Measurements from ENCODE around the gene AS3MT.
A peak's percentile ranks its signal among the peaks of the same experiment; 100 is the strongest.
"Not testable (repeated sequence)": the region's sequence is repeated elsewhere in the genome, so short reads cannot be mapped to it uniquely, and the experiment has no call there.

The AS3MT gene, protein sequence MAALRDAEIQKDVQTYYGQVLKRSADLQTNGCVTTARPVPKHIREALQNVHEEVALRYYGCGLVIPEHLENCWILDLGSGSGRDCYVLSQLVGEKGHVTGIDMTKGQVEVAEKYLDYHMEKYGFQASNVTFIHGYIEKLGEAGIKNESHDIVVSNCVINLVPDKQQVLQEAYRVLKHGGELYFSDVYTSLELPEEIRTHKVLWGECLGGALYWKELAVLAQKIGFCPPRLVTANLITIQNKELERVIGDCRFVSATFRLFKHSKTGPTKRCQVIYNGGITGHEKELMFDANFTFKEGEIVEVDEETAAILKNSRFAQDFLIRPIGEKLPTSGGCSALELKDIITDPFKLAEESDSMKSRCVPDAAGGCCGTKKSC

GRCh38 chr10:102869258-102870198, at the start of gene AS3MT:
Gene AS3MT, plus strand, starts transcription at chr10:102869470. Its CDS starts 123 bp downstream, at chr10:102869593.
- DNase-seq (ENCODE audit: low read depth in 2 of 2): no peak

GRCh38 chr10:102820008-102820407, 49.3 kb upstream of the AS3MT start:
- not testable (repeated sequence) for DNase-seq (ENCODE audit: low read depth in 2 of 2)

DNA sequence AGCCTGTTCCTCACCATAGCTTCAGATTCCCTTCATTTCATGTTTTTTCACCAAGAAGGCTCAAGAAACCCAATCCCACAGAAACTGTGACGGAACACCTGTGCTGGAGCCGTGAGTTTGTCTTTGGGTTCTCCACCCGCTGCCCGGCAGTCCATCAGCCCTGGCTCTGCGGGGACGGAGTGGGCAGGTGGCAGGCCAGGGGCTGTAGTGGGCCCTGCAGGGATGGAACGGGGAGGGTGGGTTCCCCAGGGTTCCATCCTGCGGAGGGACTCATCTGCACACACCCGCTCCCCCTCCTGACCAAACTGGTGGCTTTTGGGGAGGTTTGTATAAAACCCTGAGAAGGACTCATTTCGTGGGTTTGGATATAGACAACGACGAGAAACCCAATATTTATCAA, 47.0 kb upstream of the AS3MT start:
- no peak for DNase-seq (ENCODE audit: low read depth in 2 of 2)

- no peak for DNase-seq (ENCODE audit: low read depth in 2 of 2)
Measured at GRCh38 chr10:102824664-102825063, 44.6 kb upstream of the AS3MT start.

GRCh38 chr10:102826148-102826796, 43.0 kb upstream of the AS3MT start:
- no peak for DNase-seq (ENCODE audit: low read depth in 2 of 2)

DNA sequence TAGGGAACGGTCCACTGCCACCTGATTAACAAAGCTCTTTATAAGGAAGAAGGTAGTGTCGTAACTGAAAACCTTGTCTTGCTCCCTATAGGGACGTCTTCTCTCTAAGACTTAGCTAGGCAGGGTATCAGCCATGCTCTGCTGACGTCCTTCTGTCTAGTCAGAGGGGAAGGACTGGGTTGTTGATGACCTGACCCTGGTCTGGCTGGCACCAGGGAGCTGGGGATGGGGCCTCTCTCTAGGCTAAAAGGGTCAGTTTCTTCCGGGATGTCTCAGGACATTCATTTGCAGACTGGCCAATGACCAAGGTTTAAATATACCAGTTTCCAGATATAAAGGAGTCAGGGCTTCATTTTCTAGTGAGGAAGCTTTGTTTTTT, 41.7 kb upstream of the AS3MT start:
- no peak for DNase-seq (ENCODE audit: low read depth in 2 of 2)

DNA sequence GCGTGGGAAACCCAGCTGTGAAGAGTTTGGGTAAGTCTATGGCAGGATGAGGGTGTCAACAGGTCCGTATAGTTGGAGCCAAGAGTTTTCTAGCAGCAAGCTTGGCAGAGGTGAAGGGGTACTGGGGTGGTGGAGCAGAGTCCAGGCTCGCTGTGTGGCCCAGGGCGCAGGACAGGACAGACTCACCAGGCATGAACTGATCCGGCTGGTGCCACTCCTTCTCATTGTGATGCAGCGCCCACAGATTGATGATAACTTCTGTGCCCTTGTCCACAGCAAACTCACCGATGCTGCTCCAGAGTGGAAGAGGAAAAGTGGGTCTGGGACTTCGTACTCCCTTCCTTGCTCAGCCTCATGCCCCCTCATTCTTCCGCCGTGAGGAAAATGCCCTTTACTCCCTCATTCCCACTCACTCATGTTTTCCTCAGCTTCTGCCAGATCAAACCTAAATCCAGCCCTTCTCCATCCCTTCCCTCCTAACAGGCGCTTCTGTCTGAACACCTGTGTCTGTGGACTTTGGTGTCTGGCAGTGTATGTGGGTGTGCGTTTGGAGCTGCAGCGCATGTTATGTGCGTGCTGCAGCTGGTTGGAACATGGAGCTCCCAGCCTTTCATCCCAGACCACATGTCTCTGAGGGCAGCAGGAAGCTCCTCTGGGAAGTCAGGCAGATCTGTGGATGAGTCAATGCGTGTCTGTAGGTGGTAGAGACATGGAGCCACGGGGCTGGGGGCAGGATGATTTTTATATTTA, 37.8 kb upstream of the AS3MT start:
- no peak for DNase-seq (ENCODE audit: low read depth in 2 of 2)

DNA sequence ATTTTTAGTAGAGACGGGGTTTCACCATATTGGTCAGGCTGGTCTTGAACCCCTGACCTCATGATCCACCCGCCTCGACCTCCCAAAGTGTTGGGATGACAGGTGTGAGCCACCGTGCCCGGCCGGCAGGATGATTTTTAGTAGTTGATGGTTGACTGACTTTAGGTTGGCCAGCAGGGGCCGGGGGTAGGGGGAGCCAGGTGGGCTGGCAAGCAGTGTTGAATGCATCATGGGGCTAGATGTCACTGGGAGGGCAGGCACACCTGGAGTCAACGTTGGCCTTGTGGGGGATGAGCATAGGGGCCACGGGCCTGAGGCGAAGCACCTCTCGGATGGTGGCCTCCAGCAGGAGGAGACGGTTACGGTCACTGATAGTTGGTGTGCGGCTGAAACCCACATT, 37.0 kb upstream of the AS3MT start:
- no peak for DNase-seq (ENCODE audit: low read depth in 2 of 2)

DNA sequence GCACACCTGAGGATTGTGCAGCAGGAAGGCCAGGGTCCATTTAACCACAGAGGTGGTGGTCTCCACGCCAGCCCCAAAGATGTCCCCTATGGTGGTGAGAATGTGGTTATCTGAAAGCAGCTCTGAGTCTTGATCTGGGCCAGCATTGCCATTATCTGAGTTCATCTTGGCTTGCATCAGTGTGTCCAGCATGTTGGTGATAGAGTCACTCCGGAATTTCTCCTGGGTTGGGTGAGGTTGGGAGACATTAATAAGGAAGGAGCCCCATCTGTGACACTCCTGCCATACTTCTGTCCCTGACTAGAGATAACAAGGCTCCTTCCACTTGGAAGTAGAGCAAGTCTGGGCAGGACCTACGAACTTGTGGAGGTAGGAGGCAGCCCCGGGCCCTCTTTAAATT, 36.3 kb upstream of the AS3MT start:
- no peak for DNase-seq (ENCODE audit: low read depth in 2 of 2)

DNA sequence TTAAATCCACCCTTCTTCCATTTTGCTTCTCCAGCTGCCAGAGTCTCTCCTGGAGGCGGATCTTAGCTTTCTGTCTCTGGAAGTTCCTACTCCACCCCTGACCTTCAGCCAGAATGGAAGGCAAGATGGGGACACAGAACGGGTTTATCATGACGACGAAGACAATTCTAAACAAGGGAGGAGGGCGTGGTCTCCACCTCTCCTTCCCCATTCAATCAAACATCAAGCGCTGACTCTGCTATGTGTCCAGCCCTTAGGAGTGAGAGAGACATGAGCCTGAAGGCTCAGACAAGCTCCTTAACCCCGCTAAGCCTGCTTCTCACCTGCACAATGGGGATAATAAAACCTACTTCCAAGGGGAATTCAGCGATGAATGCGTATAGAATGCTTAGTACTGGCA, 35.1 kb upstream of the AS3MT start:
- DNase-seq (ENCODE audit: low read depth in 2 of 2): no peak

GRCh38 chr10:102835007-102835482, 34.2 kb upstream of the AS3MT start:
- DNase-seq (ENCODE audit: low read depth in 2 of 2): peak; percentile 37 to 50

GRCh38 chr10:102837230-102837721, 32.0 kb upstream of the AS3MT start, which contains the start of gene CYP17A1:
Gene CYP17A1, minus strand, starts transcription at chr10:102837413. Its CDS starts 52 bp downstream, at chr10:102837361.
- no peak for DNase-seq (ENCODE audit: low read depth in 2 of 2)

- DNase-seq (ENCODE audit: low read depth in 2 of 2): not testable (repeated sequence)
Measured at GRCh38 chr10:102838276-102838927, 30.9 kb upstream of the AS3MT start.

- no peak for DNase-seq (ENCODE audit: low read depth in 2 of 2)
Measured at GRCh38 chr10:102841827-102842345, 27.4 kb upstream of the AS3MT start.

GRCh38 chr10:102843139-102843538, 26.1 kb upstream of the AS3MT start:
- not testable (repeated sequence) for DNase-seq (ENCODE audit: low read depth in 2 of 2)

GRCh38 chr10:102844190-102844776, 25.0 kb upstream of the AS3MT start:
- not testable (repeated sequence) for DNase-seq (ENCODE audit: low read depth in 2 of 2)

DNA sequence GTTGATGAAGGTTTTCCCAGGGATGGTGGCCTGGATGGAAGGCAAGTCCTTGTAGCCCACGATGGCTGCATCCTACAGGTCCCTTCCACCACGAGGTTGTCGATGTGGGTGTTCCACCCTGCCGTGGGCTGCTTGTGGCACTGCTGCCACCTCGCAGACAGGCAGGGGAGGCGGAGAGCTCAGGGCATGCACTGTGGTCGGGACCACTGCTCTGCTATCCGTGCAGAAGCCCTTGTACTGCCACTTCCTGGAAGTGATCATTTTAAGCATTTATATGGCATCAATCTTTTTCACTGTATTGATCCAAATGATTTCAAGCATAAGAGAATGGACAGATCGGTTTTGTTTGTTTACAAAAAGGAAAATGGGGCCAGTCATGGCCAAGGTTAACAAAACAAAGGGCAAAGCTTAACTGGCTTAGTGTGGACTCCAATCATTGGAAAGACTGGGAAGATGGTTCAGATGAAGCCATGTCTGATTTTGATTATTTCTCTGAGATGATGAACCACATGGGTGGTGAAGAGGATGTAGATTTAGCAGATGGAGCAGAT, 23.8 kb upstream of the AS3MT start:
- DNase-seq (ENCODE audit: low read depth in 2 of 2): no peak

- DNase-seq (ENCODE audit: low read depth in 2 of 2): no peak
Measured at GRCh38 chr10:102850025-102850518, 19.2 kb upstream of the AS3MT start.

GRCh38 chr10:102853237-102853636, 16.0 kb upstream of the AS3MT start:
- not testable (repeated sequence) for DNase-seq (ENCODE audit: low read depth in 2 of 2)

Measured in fibroblast of skin of left quadriceps (primary cell).